GM21526 (cell line): ENCODE measurements around the gene SPTBN1.
"Not testable (repeated sequence)": the region's sequence is repeated elsewhere in the genome, so short reads cannot be mapped to it uniquely, and the experiment has no call there.

ENCODE experiments used
- ATAC-seq: cut with Tn5 transposase; IDR thresholded peaks from one replicate; pipeline ENCODE4 v1.9.1; 2021; ENCODE audit warnings: moderate library complexity; ENCODE audit not compliant: unreplicated experiment, low FRiP score

SPTBN1 gene

DNA sequence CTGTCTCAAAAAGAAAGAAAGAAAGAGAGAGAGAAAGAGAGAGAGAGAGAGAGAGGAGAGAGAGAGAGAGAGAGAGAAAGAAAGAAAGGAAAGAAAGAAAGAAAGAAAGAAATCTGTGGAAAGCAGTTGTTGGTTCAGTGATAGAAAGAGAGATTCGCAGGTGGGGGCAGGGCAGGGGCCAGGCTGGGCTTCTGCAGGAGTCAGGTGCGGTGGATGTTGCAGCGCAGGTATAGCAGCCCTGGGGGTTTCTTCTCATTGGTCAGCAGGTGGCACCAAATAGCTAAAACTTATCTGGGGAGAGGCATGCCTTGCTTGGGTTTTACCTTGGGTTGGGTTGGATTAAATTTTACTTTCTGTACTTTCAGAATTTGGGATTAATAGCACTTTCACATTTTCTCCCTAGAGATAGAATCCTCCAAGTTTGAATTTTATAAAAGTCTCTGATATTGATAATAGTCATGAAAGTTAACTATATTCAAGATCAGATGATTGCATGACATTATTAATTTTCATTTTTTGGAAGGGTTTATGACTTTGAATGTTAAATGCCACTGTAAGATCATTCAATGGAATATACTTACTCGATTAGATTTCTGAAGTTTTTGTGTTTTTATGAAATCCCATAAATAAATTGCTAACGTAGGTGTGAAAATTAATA lies 66.6 kb downstream of the SPTBN1 start:
- peak; percentile 77 for ATAC-seq

DNA sequence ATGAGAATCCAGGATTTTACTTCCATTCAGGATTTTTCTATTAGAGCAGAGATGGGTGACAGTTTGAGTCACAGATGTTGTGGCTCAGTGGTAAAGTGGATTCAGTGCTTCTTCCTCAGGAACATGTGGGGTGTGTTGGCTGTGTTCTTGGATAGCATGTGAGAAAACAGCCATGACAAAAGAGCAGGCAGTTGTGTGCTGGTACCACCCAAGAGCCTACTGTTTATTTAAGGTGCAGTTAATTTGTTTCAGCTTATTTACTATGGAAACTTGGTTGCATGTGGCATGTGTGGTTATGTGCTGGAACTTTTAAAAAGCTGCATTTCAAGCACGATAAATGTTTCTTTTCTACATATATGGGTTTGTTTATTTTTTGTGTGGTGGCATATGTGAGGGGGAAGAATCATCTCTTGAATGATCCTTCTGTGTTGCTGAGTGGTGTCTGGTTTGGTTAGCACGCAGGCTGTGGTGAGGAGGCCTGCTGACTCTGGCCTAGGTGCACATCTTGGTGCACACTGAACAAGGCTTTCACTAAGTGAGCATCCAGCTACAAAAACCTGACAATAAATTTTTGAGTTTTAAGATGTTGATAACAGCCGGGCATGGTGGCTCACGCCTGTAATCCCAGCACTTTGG lies 67.3 kb downstream of the SPTBN1 start:
- no peak for ATAC-seq

DNA sequence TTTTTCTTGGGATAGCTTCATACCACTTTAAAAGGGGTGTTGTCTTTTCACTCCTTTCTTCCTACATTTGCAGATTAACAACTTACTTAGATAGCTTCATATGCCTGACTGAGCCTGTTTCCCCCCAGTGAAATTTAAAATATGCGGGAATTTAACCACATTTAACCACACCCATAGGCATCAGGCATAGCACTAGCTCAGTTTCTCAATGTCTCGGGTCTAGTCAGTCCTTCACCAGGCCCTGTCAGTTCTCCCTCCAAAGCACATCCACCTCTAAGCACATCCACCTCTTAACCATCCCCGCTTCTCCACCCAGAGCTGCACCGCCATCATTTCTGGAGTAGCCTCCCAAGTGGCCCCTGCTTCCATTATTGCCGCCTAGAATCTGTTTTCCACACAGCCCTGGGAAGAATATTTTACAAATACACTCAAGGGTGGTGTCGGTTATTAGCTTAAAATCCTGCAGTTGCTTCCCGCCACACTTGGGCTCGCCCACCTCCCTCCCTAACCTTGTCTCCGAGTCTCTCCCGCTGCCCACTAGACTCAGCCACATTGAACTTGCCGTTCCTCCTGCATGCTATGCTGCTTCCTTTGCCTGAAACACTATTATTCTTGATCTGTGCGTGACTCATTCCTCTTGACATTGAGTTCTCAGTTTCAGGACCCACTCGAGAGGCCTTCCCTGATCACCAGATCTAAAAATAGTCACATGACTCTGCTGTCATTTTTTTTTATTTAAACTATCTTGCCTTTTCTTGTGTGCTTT lies 68.3 kb downstream of the SPTBN1 start:
- ATAC-seq = peak; percentile 64

DNA sequence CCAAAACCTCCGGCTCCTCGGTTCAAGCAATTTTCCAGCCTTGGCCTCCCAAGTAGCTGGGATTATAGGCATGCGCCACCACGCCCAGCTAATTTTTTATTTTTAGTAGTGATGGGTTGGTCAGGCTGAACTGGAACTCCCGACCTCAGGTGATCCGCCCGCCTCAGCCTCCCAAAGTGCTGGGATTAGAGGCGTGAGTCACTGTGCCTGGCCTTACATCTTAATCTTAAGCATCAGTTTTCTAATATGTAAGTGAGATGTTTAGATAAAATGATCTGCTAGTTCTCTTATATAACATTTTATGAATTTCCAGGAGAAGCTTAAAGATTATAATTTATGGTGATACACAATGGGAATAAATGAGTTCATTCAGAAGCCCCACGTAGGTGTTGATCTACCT lies 69.2 kb downstream of the SPTBN1 start:
- no peak for ATAC-seq

DNA sequence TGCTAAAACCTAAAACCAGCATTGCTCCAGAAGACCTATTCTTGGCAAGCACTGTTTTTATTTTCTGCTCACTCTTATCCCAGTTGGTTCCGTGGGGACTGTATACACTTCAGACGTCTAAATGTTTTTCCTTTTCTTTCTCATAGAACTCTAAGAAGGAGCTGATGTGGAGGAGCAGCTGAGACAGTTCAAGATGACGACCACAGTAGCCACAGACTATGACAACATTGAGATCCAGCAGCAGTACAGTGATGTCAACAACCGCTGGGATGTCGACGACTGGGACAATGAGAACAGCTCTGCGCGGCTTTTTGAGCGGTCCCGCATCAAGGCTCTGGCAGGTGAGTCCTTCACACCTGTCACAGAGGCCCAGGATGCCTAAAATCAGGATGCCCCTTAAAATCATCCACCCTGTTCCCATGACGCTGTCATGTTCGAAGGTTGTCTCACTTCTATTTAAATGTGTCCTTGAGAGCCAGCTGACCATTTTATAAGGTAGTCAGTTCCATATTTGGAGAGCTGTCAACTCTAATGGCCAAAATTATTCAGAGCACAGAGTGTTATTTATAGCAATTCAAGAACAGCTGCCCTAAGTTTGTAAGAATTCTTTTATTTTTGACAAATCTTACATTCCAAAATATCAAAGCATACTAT lies 70.2 kb downstream of the SPTBN1 start:
- no peak for ATAC-seq

DNA sequence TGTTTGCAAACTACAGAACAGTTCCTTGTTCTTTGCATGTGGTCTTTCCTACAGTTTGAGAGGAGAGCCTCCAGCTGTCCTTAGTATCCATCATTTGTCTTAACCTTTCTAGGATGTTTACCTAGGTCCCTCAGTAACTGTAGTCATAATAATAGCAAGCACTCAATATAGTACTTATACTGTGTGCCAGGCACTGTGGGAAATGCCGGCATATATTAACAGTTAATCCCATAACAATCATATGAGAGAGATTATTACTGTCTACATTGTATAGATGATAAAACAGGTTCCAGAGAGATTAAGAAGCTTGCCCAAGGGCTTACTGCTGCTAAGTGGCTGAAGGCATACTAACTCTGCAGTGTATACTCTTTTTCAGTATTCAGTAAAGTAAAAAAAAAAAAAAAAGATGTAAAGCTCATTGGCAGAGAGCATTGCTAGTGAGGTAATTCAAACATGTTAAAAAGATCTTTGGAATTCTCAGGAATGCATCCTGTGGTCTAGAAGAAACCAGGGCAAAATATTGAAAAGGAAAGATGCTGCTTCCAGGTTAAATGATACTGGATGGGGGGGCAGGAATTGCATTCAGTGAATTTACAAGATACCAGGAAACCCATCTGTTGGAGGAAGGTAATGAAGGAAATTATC lies 72.3 kb downstream of the SPTBN1 start:
- ATAC-seq = no peak

DNA sequence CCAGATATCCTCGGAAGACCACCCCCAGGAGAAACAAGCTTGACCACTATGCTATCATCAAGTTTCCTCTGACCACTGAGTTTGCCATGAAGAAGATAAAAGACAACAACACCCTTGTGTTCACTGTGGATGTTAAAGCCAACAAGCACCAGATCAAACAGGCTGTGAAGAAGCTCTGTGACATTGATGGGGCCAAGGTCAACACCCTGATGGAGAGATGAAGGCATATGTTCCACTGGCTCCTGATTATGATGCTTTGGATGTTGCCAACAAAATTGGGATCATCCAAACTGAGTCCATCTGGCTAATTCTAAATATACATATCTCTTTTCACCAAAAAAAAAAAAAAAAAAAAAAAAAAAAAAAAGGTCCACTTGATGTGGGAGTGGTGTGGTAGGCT lies 73.4 kb downstream of the SPTBN1 start:
- not testable (repeated sequence) for ATAC-seq

DNA sequence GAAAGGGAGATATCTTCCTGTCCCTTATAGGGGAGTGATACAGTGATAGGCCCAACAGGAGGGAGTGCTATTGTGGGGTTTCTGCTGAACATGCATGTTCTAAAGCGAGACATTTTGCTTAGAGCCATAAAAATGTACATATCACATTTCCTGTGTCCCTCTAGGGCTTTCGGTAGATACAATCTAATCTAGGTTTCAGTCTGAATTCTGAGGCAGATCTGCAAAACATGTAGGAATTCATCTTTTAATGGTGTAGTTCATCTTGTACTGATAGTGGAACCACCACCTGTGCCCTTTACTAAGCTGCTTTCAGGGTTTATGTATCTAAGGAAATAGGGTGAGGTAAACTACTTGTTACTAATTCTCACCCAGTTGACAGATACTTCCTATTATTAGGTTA lies 73.8 kb downstream of the SPTBN1 start:
- no peak for ATAC-seq

DNA sequence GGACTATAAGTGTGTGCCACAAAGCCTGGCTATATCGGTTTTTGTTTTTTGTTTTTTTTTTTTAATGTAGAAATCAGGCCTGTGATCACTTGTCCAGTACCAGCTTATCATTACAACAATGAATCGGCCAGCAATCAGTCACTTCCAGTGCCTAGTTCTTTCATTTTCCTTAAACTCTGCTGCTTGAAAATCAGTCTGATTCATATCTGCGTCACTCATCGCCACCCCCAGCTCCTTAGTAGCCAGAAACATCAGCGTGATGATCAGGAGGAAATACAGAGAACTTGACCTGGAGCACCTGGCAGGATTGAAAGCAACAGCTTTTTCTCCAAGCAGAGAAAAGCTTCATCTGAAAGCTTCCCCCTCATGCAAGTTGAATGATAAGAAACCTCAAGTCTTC lies 75.4 kb downstream of the SPTBN1 start:
- no peak for ATAC-seq

DNA sequence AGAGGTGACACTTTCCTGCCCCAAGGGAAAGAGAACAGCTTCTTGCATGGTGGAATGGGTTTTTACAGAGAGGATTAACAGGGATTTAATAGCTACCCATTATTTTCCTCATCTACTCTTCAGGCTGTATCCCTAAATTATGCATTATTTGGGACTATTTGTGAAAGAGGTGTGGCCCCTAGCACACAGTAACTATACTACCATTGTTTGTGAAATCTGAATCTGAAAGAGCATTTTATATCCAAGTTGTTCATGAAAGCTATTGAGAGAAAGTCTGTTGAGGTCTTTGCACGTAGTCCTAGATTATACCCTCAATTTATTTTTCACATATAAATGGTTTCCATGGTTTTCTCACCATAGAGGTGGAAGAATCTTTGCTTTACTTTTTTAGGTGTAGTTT lies 78.1 kb downstream of the SPTBN1 start:
- no peak for ATAC-seq

DNA sequence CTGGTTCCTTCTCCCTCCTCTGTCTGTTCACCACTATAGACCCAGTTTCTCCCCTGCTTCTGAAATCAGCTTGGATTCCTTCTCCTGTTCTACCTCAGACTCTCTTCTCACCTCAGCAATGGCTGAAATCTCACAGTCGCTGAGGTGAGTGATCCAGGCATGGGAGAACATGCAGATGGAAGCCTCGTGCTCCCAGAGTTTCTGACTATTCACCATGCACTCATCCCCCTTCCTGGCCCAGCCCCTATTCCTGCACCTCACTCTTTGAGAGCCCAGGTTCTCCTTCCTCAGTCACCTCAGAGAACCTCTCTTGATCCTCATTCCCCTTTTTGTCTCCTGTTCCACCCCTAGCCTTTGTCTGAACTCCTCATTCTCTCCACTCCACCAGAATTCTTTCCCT lies 78.5 kb downstream of the SPTBN1 start:
- ATAC-seq = no peak

DNA sequence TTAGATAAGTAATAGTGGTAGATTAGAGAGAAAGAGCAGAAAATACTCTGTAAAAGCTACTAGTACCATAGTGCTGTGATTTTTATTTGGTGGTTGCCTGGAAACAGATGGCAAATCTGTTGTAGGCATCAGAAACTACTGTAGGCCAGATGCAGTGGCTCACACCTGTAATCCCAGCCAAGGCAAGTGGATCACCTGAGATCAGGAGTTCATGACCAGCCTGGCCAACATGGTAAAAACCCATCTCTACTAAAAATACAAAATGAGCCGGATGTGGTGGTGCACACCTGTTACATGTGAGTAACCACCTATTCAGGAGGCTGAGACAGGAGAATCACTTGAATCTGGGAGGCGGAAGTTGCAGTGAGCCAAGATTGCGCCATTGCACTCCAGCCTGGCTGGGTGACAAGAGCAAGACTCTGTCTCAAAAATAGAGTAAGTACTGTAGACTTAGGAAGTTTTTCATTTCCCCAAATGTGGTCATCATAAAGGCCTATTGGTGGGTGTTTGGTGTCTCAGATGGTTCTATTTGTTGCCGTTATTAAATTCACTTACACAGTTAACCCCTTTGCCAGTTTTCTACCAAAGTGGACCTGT lies 79.6 kb downstream of the SPTBN1 start:
- no peak for ATAC-seq

DNA sequence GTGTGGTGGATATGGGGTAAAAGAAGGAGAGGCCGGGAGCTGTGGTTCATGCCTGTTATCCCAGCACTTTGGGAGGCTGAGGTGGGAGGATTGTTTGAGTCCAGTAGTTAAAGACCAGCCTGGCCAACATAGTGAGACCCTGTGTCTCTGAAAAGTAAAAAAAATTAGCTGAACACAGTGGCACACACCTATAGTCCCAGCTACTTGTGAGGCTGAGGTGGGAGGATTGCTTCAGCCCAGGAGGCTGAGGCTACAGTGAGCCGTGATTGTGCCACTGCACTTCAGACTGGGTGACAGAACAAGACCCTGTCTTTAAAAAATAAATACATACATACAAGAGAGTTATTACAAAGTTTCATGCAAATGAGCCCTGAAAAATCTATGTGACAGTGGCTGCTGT lies 80.6 kb downstream of the SPTBN1 start:
- ATAC-seq = no peak

DNA sequence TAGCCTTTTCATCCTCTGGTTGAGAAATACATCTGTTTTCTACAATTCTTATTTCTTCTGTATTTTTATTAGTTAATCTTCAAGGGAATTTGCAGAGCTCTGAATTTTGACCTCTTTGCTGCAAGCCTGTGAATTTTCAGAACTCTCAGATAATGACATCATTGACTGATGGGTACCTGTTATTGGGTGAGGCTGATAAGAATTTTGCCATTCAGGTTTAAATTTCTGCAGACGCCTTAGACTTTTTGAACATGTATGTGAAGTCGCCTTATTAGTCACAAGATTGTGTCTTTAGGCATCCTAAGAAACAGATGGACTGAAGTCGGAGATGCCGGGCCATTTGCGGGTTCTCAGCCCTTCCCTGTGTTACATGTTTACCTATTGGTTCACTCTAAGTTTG lies 82.4 kb downstream of the SPTBN1 start:
- ATAC-seq = no peak

DNA sequence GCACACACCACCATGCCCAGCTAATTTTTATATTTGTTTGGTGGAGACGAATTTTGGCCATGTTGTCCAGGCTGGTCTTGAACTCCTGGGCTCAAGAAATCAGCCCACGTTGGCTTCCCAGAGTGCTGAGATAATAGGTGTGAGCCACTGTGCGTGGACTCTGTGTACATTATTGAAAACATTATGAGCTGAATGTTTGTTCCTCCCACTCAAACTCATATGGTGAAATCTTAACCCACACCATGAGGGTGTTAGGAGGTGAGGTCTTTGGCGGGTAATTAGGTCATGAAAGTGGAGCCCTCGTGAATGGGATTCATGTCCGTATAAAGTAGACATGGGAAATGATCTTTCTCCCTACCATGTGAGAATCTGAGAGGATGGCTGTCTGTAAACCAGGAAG lies 83.6 kb downstream of the SPTBN1 start:
- no peak for ATAC-seq

DNA sequence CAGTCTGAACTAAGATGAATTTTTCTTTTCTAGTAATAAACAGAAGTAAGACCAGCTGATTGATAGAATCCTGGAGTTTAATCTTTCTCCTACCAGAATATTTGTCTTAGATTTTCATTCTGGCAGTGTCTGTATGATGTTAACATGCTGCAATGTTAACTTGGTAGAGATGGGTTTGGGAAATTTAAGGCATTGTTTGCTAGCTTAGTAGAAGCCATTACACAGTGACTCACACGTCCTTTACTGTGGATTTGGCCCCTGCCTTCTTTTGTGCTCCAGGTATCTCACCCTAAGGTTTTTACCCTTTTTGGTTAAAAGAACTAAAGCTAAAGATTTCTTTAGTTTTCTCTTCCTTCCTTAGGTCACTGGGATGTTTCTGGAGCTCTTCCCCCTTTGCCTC lies 84.1 kb downstream of the SPTBN1 start:
- no peak for ATAC-seq

DNA sequence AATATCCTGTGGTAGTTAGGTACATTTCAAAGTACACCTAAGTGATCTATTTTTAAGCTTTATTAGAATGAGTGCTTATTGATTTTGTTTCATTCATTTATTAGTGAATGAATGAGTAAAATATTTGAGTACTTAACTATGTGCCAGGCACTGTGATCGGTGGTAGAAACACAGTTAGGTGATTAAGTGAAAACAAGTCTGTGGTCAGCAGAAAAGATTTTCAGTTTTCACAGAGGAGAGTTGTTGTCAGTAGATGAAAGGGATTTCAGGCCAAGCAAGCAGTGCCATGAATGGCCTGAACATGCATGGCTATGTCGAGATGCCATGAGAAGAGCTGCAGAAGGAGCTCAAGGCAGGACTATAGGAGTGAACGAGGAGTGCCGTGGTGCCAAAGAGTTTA lies 85.9 kb downstream of the SPTBN1 start:
- no peak for ATAC-seq

DNA sequence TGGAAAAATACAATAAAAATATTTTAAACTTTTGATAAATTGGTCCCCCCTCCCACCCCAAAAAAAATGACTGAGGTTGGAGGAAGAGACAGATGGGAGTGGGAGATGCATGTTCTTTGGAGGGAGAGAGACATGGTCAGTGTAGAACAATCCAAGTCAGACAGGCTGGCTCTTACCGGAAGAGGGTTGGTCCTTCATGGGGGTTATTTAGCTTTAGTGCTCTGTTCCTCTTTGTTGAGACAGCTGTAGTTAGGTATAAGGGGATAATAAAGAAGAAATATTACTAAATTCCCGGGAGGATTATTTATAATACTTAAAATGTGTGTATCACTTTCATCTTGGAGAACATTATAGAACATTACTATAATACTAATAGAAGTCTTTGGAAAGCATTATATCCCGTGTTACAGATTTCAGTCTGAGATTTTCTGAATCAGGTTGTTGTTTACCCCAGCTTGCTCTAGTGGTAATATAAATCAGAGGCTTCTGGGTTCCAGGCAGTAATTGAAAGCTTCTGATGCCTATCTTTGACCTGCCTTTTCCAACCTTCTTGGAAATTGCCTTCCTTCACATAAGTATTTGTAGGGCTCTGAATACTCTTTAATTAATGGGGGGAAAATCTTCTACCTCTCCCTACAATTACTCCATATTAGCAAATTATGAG lies 87.7 kb downstream of the SPTBN1 start:
- no peak for ATAC-seq

DNA sequence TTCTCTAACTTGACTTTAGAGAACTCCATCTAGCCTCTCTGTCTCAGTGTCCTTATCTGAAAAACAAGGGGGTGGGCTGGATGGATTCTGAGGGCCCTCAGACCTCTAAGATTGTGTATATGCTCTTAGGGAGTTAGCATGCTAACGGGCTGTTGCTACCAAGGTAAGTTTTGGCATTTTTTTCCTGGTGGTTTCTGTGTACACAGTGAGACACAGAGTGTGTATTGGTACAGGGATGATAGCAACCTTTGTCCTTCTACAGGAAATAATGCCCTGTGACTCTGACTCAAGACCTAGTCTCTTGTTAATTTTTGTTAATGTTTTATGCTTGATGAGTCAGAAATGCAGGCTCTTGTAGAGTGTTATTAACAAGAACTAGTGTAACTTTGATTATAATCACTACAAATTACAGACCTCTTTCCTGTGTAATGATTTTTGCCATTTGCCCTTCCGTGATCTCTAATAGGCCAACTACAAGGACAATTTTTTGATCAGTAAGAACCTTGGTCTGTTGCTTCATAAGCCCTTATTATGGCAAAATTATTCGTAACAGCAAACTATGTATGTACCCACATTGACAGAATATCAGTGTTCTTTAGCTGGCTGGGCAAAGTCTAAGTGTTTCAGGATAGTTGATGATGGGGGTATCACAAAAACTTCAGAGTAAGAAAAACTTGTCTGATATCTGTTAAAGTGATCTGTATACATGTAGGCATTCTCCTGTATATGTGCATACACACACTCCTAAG lies 89.7 kb downstream of the SPTBN1 start:
- ATAC-seq = no peak
